ENCODE measurements around the gene SPINK7. TPM values are rescaled to one million over a fixed set of nuclear protein-coding genes. Genes with fewer than 3 reads are reported as not detected.

SPINK7 gene
- total and polyA plus RNA-seq, 2 of the 4 experiments (the other 2 are of a cell fraction), result not detected

DNA sequence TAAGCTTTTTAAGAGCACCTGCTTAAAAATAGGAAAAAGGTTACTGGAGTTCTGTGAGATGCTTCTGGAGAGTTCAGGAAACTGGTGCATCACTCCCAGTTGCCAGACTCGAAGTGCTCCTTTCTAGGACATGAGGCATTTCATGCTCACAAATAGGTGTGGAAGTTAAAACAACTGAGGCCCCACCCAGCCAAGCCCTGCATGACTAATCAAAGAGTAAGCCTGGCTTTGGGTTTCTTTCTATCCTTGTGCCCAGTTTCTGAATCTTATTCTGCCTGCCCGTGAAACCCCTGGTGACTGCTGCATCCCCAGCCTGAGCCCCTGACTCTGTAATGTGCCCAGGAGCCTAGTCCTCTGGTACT is 30.8 kb downstream of the SPINK7 start:
- H3K56ac ChIP-seq (ENCODE audit: extremely low read depth, insufficient read depth, low read length), result no peak overlapping the region
- no peak overlapping the region for H4K5ac ChIP-seq (ENCODE audit: low read depth, low read length)
- H3K9me3 ChIP-seq (ENCODE audit: control insufficient read depth, insufficient read depth, low read length), result no peaks in the 10 kb centered on the region
- no peaks in the 10 kb centered on the region for H3K79me1 ChIP-seq (ENCODE audit: low read depth in 1 of 2, low read length in 2 of 2)
- H3K36me3 ChIP-seq (ENCODE audit: control insufficient read depth, insufficient read depth, low read length), result no peaks in the 10 kb centered on the region
- no peak overlapping the region for H2BK20ac ChIP-seq (ENCODE audit: low read depth, low read length)
- no peak overlapping the region for H3K27ac ChIP-seq (ENCODE audit: insufficient read depth, low read length)
- no TSS peak for BruUV-seq (replicated peaks)
- no peak overlapping the region for H3K14ac ChIP-seq (replicated peaks; ENCODE audit: low read depth, low read length)
- no peak overlapping the region for H3K9ac ChIP-seq (ENCODE audit: low read depth, low read length)
- H3K18ac ChIP-seq (ENCODE audit: low read depth, low read length), result no peak overlapping the region
- H3K23ac ChIP-seq (ENCODE audit: low read depth, low read length), result no peak overlapping the region
- DNase-seq, result no peak
- no peak overlapping the region for H3K4me3 ChIP-seq (ENCODE audit: insufficient read depth, low read depth, low read length)
- TF ChIP-seq, protein P1, sequence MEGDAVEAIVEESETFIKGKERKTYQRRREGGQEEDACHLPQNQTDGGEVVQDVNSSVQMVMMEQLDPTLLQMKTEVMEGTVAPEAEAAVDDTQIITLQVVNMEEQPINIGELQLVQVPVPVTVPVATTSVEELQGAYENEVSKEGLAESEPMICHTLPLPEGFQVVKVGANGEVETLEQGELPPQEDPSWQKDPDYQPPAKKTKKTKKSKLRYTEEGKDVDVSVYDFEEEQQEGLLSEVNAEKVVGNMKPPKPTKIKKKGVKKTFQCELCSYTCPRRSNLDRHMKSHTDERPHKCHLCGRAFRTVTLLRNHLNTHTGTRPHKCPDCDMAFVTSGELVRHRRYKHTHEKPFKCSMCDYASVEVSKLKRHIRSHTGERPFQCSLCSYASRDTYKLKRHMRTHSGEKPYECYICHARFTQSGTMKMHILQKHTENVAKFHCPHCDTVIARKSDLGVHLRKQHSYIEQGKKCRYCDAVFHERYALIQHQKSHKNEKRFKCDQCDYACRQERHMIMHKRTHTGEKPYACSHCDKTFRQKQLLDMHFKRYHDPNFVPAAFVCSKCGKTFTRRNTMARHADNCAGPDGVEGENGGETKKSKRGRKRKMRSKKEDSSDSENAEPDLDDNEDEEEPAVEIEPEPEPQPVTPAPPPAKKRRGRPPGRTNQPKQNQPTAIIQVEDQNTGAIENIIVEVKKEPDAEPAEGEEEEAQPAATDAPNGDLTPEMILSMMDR (conservative IDR thresholded peaks at IDR 0.05; ENCODE audit: low read depth, low read length), result no peak
- no peak for TF ChIP-seq MAZ (IDR thresholded peaks at IDR 0.05; ENCODE audit: borderline replicate concordance, low read depth, low read length)
- TF ChIP-seq MAFK (IDR thresholded peaks at IDR 0.05; ENCODE audit: low read depth, low read length), result no peak
- TF ChIP-seq NFE2L2 (IDR thresholded peaks at IDR 0.05; ENCODE audit: low read depth, low read length), result no peak
- TF ChIP-seq RCOR1 (IDR thresholded peaks at IDR 0.05; ENCODE audit: insufficient replicate concordance, low read length), result no peak
- TF ChIP-seq FOS (IDR thresholded peaks at IDR 0.05; ENCODE audit: low read depth, low read length), result no peak
- TF ChIP-seq RFX5 (IDR thresholded peaks at IDR 0.05; ENCODE audit: low read depth, low read length), result no peak
- TF ChIP-seq, protein P2, sequence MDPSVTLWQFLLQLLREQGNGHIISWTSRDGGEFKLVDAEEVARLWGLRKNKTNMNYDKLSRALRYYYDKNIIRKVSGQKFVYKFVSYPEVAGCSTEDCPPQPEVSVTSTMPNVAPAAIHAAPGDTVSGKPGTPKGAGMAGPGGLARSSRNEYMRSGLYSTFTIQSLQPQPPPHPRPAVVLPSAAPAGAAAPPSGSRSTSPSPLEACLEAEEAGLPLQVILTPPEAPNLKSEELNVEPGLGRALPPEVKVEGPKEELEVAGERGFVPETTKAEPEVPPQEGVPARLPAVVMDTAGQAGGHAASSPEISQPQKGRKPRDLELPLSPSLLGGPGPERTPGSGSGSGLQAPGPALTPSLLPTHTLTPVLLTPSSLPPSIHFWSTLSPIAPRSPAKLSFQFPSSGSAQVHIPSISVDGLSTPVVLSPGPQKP (IDR thresholded peaks at IDR 0.05; ENCODE audit: borderline replicate concordance, low read depth, low read length), result no peak
- TF ChIP-seq MXI1 (IDR thresholded peaks at IDR 0.05; ENCODE audit: borderline replicate concordance, low read depth, low read length), result no peak
- no peak for TF ChIP-seq CEBPB (IDR thresholded peaks at IDR 0.05; ENCODE audit: low read depth, low read length)
- no peak for TF ChIP-seq RAD21 (IDR thresholded peaks at IDR 0.05; ENCODE audit: low read length)
- no peak for TF ChIP-seq CHD1 (IDR thresholded peaks at IDR 0.05; ENCODE audit: low read depth, low read length)
- no peak for TF ChIP-seq BHLHE40 (IDR thresholded peaks at IDR 0.05; ENCODE audit: low read depth, low read length)
- no peak for TF ChIP-seq SMC3 (IDR thresholded peaks at IDR 0.05; ENCODE audit: low read depth, low read length)
- TF ChIP-seq, protein P3, sequence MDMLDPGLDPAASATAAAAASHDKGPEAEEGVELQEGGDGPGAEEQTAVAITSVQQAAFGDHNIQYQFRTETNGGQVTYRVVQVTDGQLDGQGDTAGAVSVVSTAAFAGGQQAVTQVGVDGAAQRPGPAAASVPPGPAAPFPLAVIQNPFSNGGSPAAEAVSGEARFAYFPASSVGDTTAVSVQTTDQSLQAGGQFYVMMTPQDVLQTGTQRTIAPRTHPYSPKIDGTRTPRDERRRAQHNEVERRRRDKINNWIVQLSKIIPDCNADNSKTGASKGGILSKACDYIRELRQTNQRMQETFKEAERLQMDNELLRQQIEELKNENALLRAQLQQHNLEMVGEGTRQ (IDR thresholded peaks at IDR 0.05; ENCODE audit: low read depth, low read length), result no peak
- TF ChIP-seq POLR2A (IDR thresholded peaks at IDR 0.05; ENCODE audit: low read depth, low read length), result no peak
- H4K20me1 ChIP-seq (ENCODE audit: insufficient read depth, low read length), result no peaks in the 10 kb centered on the region
- 63% methylated on average over 1 of the region's 2 CpGs; no CpG with 5 or more reads in 1 of the 2 experiments for WGBS, 2 experiments (ENCODE audit: extremely low coverage in 2 of 2, insufficient read length in 1 of 2)
- CTCF ChIA-PET, result no interaction called here
- in situ Hi-C loops (cut with MboI; ENCODE audit: low sequenced_read_pairs) (no loop called here), dilution Hi-C loops (cut with HindIII; ENCODE audit: low sequenced_read_pairs, unreplicated experiment) (no loop called here), intact Hi-C loops (cut with micrococcal nuclease) (no loop called here)
- no peak overlapping the region for H4K8ac ChIP-seq (ENCODE audit: low read depth in 2 of 2, low read length in 2 of 2)
- no peak overlapping the region for H2BK15ac ChIP-seq (ENCODE audit: low read depth, low read length)
- no peaks in the 10 kb centered on the region for H3K27me3 ChIP-seq (ENCODE audit: control insufficient read depth, insufficient read depth, low read length)
- no peaks in the 10 kb centered on the region for H3K4me1 ChIP-seq (ENCODE audit: control insufficient read depth, insufficient read depth, low read length)
- no peak overlapping the region for H4K91ac ChIP-seq (ENCODE audit: insufficient read depth, low read depth, low read length)
- no peak overlapping the region for H2BK120ac ChIP-seq (ENCODE audit: low read depth, low read length)
- ATAC-seq (ENCODE audit: low read depth), result no peak
- H2AFZ ChIP-seq (replicated peaks; ENCODE audit: low read length, poor library complexity), result no peak overlapping the region
- POLR2A ChIA-PET (ENCODE audit: unreplicated experiment), result no interaction called here
- H2BK5ac ChIP-seq (ENCODE audit: low read depth, low read length, poor library complexity, severe bottlenecking), result no peak overlapping the region
- no peak overlapping the region for H2AK9ac ChIP-seq (replicated peaks; ENCODE audit: low read depth, low read length, poor library complexity)
- no peaks in the 10 kb centered on the region for H3K9me1 ChIP-seq (ENCODE audit: insufficient read depth, low read length)
- H2AK5ac ChIP-seq (ENCODE audit: low read depth, low read length), result no peak overlapping the region
- no peak overlapping the region for H3K4me2 ChIP-seq (ENCODE audit: low read depth, low read length)
- H3K4ac ChIP-seq (ENCODE audit: low read depth, low read length), result no peak overlapping the region
